GM12878 (cell line): ENCODE measurements around the gene FAM227B. TPM values are rescaled to one million over a fixed set of nuclear protein-coding genes. Genes with fewer than 3 reads are reported as not detected.
A peak's percentile ranks its signal among the peaks of the same experiment; 100 is the strongest.

ENCODE experiments used
- ATAC-seq: fragments of 200-7000 bp; cut with Tn5 transposase; 3 replicates; pipeline ENCODE4 v1.9.1; 2020; ENCODE audit warnings: mild to moderate bottlenecking, moderate library complexity
- BruUV-seq: library from RNA; stranded (reverse); fragments of 400-500 nt; replicated peaks from 2 replicates; lab custom pipeline; 2021; lab: Mats Ljungman, UMichigan
- CTCF ChIA-PET: fragments of 300-600 bp; sonication (Branson Sonifier 250); formaldehyde crosslinking; extraction: SDS; loops from one replicate; lab custom pipeline; 2021; ENCODE audit warnings: inconsistent platforms; lab: Yijun Ruan, JAX
- POLR2A ChIA-PET: fragments of 350-600 bp; formaldehyde crosslinking; extraction: SDS; loops from one replicate; lab custom pipeline; 2021; ENCODE audit warnings: inconsistent platforms; lab: Charles Lee
- RAD21 ChIA-PET: fragments of 300-600 bp; sonication (Branson Sonifier 250); formaldehyde crosslinking; loops from one replicate; lab custom pipeline; 2023; ENCODE audit warnings: antibody characterized with exemption; ENCODE audit not compliant: unreplicated experiment; lab: Charles Lee
- SMC1A ChIA-PET: fragments of 300-600 bp; sonication (Branson Sonifier 250); formaldehyde crosslinking; loops from one replicate; lab custom pipeline; 2023; ENCODE audit not compliant: unreplicated experiment, uncharacterized antibody; lab: Charles Lee
- DNase-seq: peaks from one replicate; pipeline ENCODE4 v3.0.0-alpha.2; 2011; ENCODE audit warnings: low read depth, low spot score
- FAIRE-seq: peaks from 3 replicates; lab custom pipeline; 2011; peaks lifted over from hg19 to GRCh38; lab: Jason Lieb, UNC
- H2AFZ ChIP-seq: 2 replicates; pipeline ENCODE4 v1.6.0; 2011; ENCODE audit warnings: low read depth, low read length, control low read depth; ENCODE audit not compliant: control insufficient read depth
- H3K27ac ChIP-seq: 2 replicates; pipeline ENCODE4 v1.5.1; 2011; ENCODE audit warnings: control low read depth; ENCODE audit not compliant: control insufficient read depth, insufficient read depth
- H3K27me3 ChIP-seq, 2 experiments: replicated peaks in 1 of 2; 2 replicates each; pipeline versions ENCODE4 v1.6.0 to v1.6.1; 2011; ENCODE audit warnings: low read length in 1 of 2; ENCODE audit not compliant: control insufficient read depth in 2 of 2, insufficient read depth in 2 of 2
- H3K36me3 ChIP-seq, 2 experiments: 2 replicates each; pipeline ENCODE4 v1.5.1; 2011; ENCODE audit warnings: low read length in 1 of 2; ENCODE audit not compliant: control insufficient read depth in 2 of 2, insufficient read depth in 2 of 2
- H3K4me1 ChIP-seq: 2 replicates; pipeline ENCODE4 v1.6.1; 2011; ENCODE audit warnings: mild to moderate bottlenecking, low read length, moderate library complexity, mixed read lengths; ENCODE audit not compliant: control insufficient read depth, insufficient read depth
- H3K4me2 ChIP-seq: 2 replicates; pipeline ENCODE4 v1.6.0; 2011; ENCODE audit warnings: control low read depth; ENCODE audit not compliant: control insufficient read depth, insufficient read depth
- H3K4me3 ChIP-seq: fragments of 200-600 bp; sonication (generic); 2 replicates; pipeline ENCODE4 v1.5.1; 2016
- H3K79me2 ChIP-seq: 2 replicates; pipeline ENCODE4 v1.6.0; 2011; ENCODE audit warnings: low read length; ENCODE audit not compliant: control insufficient read depth, insufficient read depth
- H3K9ac ChIP-seq: 2 replicates; pipeline ENCODE4 v1.8.0; 2011; ENCODE audit warnings: low read length, control low read depth, mixed read lengths; ENCODE audit not compliant: control insufficient read depth, insufficient read depth
- H3K9me3 ChIP-seq: replicated peaks from 3 replicates; pipeline ENCODE4 v1.5.1; 2011; ENCODE audit warnings: mild to moderate bottlenecking, low read length; ENCODE audit not compliant: control insufficient read depth, insufficient read depth
- H4K20me1 ChIP-seq: 2 replicates; pipeline ENCODE4 v1.6.0; 2011; ENCODE audit not compliant: control insufficient read depth, insufficient read depth
- BCL11A ChIP-seq: IDR thresholded peaks from 2 replicates; pipeline ENCODE4 v1.6.1; 2011; ENCODE audit warnings: low read depth, low read length
- CHD1 ChIP-seq: IDR thresholded peaks from 2 replicates; pipeline ENCODE4 v1.6.1; 2012; ENCODE audit warnings: low read depth, low read length, improper control_type of control experiment
- CHD4 ChIP-seq: fragments of 200-600 bp; sonication (generic); IDR thresholded peaks from 2 replicates; pipeline ENCODE4 v1.6.1; 2016; ENCODE audit warnings: mild to moderate bottlenecking
- ELK1 ChIP-seq: IDR thresholded peaks from 2 replicates; pipeline ENCODE4 v1.6.1; 2012; ENCODE audit warnings: low read depth, low read length, improper control_type of control experiment
- EP300 ChIP-seq, 2 experiments: fragments of 150-350 bp in 1 of 2; IDR thresholded peaks; 2 replicates each; pipeline ENCODE4 v1.6.1; 2011 to 2012; ENCODE audit warnings: low read depth in 2 of 2, low read length in 2 of 2, borderline replicate concordance in 1 of 2, improper control_type of control experiment in 1 of 2, inconsistent platforms in 1 of 2; ENCODE audit not compliant: control insufficient read depth in 1 of 2
- HSF1 ChIP-seq: fragments of 150-350 bp; IDR thresholded peaks from 2 replicates; pipeline ENCODE4 v1.6.1; 2014; ENCODE audit warnings: mild to moderate bottlenecking, low read depth, low read length
- MYC ChIP-seq: IDR thresholded peaks from 2 replicates; pipeline ENCODE4 v1.6.1; 2011; ENCODE audit warnings: mild to moderate bottlenecking, low read length, moderate library complexity, inconsistent platforms; ENCODE audit not compliant: insufficient read depth, insufficient replicate concordance, insufficient read length, severe bottlenecking
- STAT1 ChIP-seq: fragments of 450-650 bp; conservative IDR thresholded peaks from 2 replicates; pipeline ENCODE4 v1.6.1; 2014; ENCODE audit warnings: antibody characterized with exemption, mild to moderate bottlenecking
- ZBTB33 ChIP-seq: fragments of 450-650 bp; IDR thresholded peaks from 2 replicates; pipeline ENCODE4 v1.6.1; 2017; ENCODE audit warnings: mild to moderate bottlenecking
- ZBTB40 ChIP-seq: fragments of 450-650 bp; IDR thresholded peaks from 2 replicates; pipeline ENCODE4 v1.6.1; 2016; ENCODE audit warnings: mild to moderate bottlenecking, moderate library complexity, borderline replicate concordance
- WGBS: methylation state at CpG from one replicate; pipeline ENCODE4 v1.1.6; 2016; ENCODE audit warnings: low lambda C conversion rate; ENCODE audit not compliant: insufficient replicate concordance, insufficient coverage; ENCODE audit errors: missing lambda C conversion rate; 5-methylcytosine and 5-hydroxymethylcytosine counted together
- in situ Hi-C: fragments of 300-500 bp; cut with MboI; formaldehyde crosslinking; loops from 9 replicates; pipeline ENCODE4 v1.14.3; 2018; ENCODE audit warnings: mixed read lengths
- intact Hi-C: fragments of 100-400 bp; cut with micrococcal nuclease; formaldehyde crosslinking; loops from one replicate; pipeline ENCODE4 v1.14.2; 2022; ENCODE audit not compliant: unreplicated experiment
- polyA plus RNA-seq, 11 experiments: library from polyadenylated mRNA; depleted of rRNA in 4 of 11; unstranded in 6 of 11; stranded (reverse) in 5 of 11; fragments of >200 nt; fragmentation: Nextera tagmentation in 4 of 11; fragmentation: Illumina TruSeq in 1 of 11; extraction: Ambion mirVana in 4 of 11; extraction: Trizol in 1 of 11; gene quantifications; 1 replicate in 1 of 11; 2 replicates in 10 of 11; pipeline versions ENCODE4 v1.2.1 to v1.2.3, GENCODE V29; 2011 to 2016; ENCODE audit warnings: inconsistent platforms in 2 of 11, missing spikeins in 2 of 11, low read depth in 1 of 11
- total RNA-seq, 4 experiments: library from RNA; depleted of rRNA in 3 of 4; stranded (reverse); fragments of >200 nt in 3 of 4; fragmentation: Illumina TruSeq in 1 of 4; extraction: Trizol in 1 of 4; gene quantifications; 2 replicates each; pipeline versions ENCODE4 v1.2.1 to v1.2.3, GENCODE V29; 2013 to 2021
- TF ChIP-seq, protein P1 (sequence below): fragments of 450-650 bp; IDR thresholded peaks from 2 replicates; pipeline ENCODE4 v1.6.1; 2018; ENCODE audit warnings: mild to moderate bottlenecking, low read depth, moderate library complexity; ENCODE audit not compliant: partially characterized antibody

Gene FAM227B
- total and polyA plus RNA-seq, 10 of the 15 experiments (the other 5 are each of a cell fraction or from before 2014, with no cell fraction given) = 3.9 to 12.6 (median 6.9) TPM

GRCh38 chr15:49506341-49506740 is 114.3 kb downstream of the FAM227B start:
- peak; percentile 13 for FAIRE-seq
- TF ChIP-seq ZBTB40 (no peak), HSF1 (no peak), MYC (no peak), ELK1 (no peak), STAT1 (no peak), EP300 (IDR thresholded peaks at IDR 0.05; ENCODE audit: borderline replicate concordance in 1 of 2, control insufficient read depth in 1 of 2, low read depth in 2 of 2, low read length in 2 of 2) (no peak), BCL11A (no peak), CHD1 (no peak), CHD4 (no peak), ZBTB33 (no peak)
- TF ChIP-seq, protein P1, sequence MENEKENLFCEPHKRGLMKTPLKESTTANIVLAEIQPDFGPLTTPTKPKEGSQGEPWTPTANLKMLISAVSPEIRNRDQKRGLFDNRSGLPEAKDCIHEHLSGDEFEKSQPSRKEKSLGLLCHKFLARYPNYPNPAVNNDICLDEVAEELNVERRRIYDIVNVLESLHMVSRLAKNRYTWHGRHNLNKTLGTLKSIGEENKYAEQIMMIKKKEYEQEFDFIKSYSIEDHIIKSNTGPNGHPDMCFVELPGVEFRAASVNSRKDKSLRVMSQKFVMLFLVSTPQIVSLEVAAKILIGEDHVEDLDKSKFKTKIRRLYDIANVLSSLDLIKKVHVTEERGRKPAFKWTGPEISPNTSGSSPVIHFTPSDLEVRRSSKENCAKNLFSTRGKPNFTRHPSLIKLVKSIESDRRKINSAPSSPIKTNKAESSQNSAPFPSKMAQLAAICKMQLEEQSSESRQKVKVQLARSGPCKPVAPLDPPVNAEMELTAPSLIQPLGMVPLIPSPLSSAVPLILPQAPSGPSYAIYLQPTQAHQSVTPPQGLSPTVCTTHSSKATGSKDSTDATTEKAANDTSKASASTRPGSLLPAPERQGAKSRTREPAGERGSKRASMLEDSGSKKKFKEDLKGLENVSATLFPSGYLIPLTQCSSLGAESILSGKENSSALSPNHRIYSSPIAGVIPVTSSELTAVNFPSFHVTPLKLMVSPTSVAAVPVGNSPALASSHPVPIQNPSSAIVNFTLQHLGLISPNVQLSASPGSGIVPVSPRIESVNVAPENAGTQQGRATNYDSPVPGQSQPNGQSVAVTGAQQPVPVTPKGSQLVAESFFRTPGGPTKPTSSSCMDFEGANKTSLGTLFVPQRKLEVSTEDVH = no peak
- POLR2A ChIA-PET = no interaction called here

More at GRCh38 chr15:49506341-49506740, 114.3 kb downstream of the FAM227B start:
- 0% methylated on average over 1 of the region's 1 CpG for WGBS
- no peaks in the 10 kb centered on the region for H3K79me2 ChIP-seq
- H2AFZ ChIP-seq = no peak overlapping the region
- no peak overlapping the region for H3K9ac ChIP-seq
- no peak overlapping the region for H3K4me3 ChIP-seq
- CTCF ChIA-PET = no interaction called here
- H3K4me2 ChIP-seq = no peak overlapping the region
- no TSS peak for BruUV-seq
- in situ Hi-C loops = no loop called here
- intact Hi-C loops = no loop called here
- no peaks in the 10 kb centered on the region for H3K27me3 ChIP-seq
- DNase-seq = no peak
- H3K4me1 ChIP-seq = no peaks in the 10 kb centered on the region
- H3K9me3 ChIP-seq = no peaks in the 10 kb centered on the region
- SMC1A ChIA-PET = no interaction called here
- H3K27ac ChIP-seq = no peak overlapping the region
- no peaks in the 10 kb centered on the region for H3K36me3 ChIP-seq
- no peak for ATAC-seq
- RAD21 ChIA-PET = no interaction called here
- no peaks in the 10 kb centered on the region for H4K20me1 ChIP-seq
